NCI-H128 (cell line): ENCODE data around the gene CLTC.
"Not testable (repeated sequence)": the region's sequence is repeated elsewhere in the genome, so short reads cannot be mapped to it uniquely, and the experiment has no call there.

Experiments used
- DNase-seq: peaks from one replicate; lab custom pipeline; 2025; ENCODE audit not compliant: unreplicated experiment; lab: John Stamatoyannopoulos, UW

CLTC gene

DNA sequence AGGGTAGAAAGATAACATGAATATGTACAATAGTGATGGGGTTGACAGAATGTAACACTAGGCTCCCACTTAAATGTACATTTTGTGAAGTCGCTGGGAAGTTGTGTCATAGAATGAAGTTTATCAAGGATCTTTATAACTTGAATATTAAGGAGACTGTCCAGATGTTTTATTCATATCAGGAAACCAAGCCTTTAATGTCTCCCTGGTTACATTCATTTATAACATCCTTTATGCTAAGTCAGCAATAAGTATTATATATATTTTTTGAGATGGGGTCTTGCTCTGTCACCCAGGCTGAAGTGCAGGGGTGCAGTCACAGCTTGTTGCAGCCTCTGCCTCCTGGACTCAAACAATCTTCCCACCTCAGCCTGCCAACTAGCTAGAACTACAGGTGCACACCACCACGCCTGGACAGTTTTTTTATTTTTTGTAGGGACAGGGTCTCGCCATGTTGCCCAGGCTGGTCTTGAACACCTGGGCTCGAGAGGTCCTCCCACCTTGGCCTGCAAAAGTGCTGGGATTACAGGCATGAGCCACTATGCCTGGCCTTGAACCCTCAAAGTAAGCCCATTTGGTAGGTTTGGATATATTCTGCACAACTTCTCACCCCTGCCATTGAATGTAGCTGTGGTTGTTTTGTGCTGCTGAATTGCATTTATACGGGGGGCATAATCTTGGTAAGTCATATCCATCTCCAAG lies 14.1 kb downstream of the CLTC start:
- no peak for DNase-seq

GRCh38 chr17:59634632-59635541 lies 15.2 kb downstream of the CLTC start:
- DNase-seq, result no peak

GRCh38 chr17:59637611-59638310 lies 18.1 kb downstream of the CLTC start:
- DNase-seq, result no peak

GRCh38 chr17:59638553-59638952 lies 18.9 kb downstream of the CLTC start:
- DNase-seq, result no peak

DNA sequence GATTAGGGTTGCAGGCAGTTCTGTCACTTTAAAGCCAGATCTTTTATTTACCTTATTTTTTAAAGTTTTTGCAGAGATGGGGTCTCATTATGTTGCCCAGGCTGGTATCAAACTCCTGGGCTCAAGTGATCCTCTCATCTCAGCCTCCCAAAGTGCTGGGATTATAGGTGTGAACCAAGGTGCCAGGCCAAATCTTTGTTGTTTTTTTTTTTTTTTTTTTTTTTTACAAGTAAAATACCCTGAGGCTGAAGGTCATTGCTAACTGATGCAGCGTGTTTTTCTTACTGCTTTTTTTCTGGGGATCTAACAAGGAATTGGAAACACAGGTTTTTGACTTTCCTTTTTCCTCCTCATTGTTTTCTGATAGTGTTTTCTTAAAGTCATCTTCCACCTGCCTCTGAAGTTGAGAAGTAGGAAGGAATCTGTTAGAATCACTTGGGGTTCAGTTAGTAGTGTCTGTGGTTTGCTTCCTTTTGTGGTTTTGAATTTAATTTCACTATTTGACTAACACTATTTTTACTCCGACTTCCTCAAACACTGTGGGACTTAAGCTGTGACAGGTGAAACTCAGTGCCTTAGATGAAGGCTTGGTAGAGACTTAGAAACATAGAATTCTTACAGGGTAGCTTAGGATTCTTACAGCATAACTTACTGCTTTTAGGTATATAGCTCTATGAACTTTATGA lies 22.2 kb downstream of the CLTC start:
- no peak for DNase-seq

DNA sequence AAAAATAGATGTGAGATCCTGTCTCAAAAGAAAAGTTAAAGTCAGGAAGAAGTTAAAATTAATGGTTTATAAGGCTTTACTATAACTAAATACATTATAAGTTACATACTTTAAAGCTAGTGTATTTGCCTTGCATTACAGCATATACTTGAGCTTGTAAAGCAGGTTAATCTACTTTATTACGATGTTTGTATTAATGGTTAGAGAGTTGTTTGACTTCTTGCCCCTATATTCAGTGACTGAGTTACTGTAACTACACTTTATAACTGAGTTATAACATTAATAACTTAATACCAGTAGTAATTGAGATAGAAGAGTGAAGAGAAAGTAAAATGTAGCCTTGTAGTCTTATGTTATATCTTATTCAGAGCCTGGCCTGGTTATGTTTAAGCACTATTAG lies 22.9 kb downstream of the CLTC start:
- no peak for DNase-seq

DNA sequence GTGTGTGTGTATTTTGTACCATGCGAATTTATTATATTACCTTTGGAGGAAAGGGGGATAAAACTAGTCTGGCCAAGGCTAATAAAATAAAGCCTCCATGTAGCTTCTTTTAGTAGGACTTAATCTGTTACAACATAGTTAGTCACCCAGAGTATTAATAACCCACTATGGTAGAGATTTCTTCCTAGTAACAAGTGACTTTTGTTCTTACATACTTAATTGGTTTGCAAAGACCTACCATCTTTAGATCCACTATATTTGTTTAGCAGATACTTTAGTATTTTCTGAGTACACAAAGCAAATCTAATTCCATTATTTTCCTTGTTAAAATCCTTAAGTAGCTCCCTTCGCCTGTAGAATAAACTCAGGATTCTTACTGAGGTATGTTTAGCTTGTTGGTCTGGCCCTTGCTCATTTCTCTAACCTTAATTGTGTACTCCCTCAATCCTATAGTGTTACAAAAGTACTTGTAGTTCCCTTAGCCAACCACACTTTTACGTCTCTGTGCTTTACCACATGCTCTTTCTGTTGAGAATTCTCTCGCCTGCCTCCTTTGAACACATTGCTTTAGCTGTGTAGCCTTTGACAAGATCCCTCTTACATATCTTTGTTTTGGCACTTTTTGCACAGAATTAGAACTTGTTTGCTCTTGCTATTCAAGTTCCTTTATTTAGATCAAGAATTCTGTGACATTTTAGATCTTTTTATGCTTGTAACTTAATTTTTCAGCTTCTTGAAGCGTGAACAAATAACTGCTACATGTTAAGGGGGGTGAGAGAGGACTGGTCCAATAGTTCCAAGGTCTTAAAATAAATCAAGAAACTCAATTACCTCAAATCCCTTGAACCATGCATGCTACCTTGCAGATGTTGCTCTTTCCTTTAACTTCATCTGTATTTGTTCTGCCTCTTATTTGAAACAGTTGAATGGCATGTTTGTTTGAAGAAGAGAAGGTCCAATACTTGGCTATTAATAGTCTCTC lies 23.8 kb downstream of the CLTC start:
- DNase-seq, result no peak

DNA sequence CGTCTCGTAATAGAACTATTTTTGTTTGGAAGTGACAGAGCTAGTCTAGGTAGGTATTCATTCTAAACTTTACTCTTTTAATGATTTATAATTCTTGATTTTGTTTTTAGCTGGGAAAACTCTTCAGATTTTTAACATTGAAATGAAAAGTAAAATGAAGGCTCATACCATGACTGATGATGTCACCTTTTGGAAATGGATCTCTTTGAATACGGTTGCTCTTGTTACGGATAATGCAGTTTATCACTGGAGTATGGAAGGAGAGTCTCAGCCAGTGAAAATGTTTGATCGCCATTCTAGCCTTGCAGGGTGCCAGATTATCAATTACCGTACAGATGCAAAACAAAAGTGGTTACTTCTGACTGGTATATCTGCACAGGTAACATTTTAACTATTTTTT lies 27.6 kb downstream of the CLTC start:
- DNase-seq, result no peak

DNA sequence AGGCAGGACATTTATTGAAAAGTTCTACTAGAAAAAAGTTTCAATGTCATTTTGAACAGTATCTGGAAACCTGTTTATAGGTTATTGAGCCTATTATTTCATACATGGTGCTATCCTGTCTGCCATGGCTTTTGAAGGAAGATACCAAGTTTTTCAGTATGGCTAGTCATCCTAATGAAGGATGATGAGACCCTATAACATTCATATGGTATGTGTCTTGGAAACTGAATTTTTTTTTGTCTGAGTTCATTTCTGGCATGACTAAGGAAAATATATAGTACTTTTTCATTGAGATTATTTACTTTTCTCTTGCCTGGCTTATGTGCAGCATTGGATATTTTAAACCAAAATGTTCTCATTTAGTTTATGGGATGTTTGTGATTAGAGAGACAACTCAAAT lies 30.2 kb downstream of the CLTC start:
- DNase-seq, result no peak

- no peak for DNase-seq
These were observed 30.9 kb downstream of the CLTC start for GRCh38 chr17:59650642-59651041.

DNA sequence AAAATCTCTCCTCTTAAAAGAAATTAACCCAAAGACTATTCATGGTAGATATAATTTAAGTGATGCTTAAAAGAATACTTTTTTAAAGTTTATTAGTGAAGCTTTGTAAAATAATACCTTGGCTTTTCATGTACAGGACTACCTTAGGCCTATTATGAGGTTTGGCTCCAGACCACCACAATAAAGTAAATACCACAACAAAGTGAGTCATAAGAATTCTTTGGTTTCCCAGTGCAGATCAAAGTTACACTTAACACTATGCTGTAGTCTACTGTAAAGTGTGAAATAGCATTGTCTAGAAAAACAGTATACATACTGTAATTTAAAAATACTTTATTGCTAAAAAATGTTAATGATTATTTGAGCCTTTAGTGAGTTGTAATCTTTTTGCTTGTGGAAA lies 31.7 kb downstream of the CLTC start:
- no peak for DNase-seq

DNA sequence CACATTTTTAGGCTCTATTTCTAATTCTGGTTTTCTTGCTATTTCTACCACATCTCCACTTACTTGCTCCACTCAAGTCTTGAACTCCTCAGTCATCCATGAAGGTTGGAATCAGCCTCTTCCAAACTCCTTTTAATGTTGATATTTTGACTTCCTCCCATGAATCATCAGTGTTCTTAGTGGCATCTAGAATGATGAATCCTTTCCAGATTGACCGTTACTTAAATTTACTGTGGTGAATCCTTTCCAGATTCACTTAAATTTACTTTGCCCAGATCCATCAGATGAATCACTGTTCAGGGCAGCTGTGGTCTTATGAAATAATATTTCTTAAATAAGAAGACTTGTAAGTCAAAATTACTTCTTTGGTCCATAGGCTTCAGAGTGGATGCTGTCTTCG lies 32.4 kb downstream of the CLTC start:
- no peak for DNase-seq

GRCh38 chr17:59656624-59657023 lies 36.9 kb downstream of the CLTC start:
- not testable (repeated sequence) for DNase-seq

DNA sequence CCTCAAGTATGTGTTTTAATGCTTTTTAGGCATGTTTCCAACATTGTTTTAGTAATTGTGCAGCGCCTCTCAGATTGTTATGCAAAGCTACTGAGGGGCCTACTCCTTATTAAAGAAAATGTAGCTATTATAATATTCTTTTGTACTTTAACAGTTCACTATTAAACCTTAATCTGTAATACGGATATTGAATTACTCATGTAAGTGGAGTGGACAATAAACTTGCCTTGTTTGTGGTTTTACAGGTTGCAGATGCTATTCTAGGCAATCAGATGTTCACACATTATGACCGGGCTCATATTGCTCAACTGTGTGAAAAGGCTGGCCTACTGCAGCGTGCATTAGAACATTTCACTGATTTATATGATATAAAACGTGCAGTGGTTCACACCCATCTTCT lies 46.5 kb downstream of the CLTC start:
- DNase-seq, result no peak

GRCh38 chr17:59668816-59669215 lies 49.1 kb downstream of the CLTC start:
- DNase-seq, result no peak

DNA sequence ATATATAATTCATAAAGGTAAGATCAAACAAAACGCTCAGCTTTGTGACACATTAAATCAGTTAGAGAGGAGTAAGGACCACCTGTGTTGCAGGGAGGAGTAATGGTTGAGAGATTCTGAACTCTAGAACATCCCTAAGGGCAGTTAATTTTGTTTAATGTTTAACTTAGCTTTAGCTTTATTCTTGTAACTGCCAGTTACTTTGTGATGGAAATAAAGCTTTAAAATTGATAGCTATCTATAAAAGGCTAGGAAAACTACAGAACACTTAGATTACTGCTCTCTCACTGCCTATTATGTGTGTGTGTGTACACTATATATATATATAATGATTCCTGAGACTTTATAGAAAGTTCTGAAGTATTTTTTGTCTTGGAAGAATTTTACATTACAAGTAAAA lies 49.7 kb downstream of the CLTC start:
- DNase-seq, result no peak

- DNase-seq, result no peak
These were observed 50.2 kb downstream of the CLTC start for GRCh38 chr17:59669944-59670343.

DNA sequence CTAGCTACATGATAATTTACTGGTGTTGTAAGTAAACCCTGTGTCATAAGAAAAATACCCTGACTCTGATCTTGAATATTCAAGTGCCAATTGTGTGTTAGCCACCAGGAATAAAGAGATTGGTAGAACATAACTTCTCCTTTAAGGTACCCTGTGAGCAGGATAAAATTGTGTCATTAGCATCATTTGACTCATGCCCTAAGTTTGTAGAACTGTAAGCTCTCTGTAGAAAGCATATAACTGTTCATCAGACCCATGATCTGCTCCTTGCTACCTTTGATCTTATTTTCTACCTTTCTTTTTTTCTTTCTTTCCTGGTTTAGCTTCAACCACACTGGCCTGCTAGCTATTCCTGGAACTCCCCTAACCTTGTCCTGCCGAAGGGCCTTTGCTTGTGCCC lies 51.7 kb downstream of the CLTC start:
- no peak for DNase-seq

DNA sequence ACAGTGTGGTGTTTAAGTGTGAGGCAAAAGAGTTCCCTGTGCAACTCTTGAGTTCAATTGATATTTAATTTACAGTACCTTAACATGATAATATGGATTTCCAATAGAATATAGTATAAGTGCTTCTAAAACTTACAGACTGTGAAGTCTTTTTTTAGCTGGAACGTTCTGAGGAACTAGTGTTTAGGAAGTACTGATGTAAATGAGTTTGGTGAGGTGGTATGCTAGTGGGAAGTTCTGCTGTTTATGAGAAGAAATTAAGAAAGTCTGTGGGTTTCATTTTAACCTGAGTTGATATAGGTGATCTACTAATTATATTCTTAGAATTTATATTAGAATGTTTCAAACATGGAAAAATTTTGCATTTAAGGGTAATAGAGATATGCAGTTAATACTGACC lies 55.5 kb downstream of the CLTC start:
- DNase-seq, result no peak

GRCh38 chr17:59676716-59677115 lies 57.0 kb downstream of the CLTC start:
- no peak for DNase-seq
